ENCODE data around the gene METTL2B.
"Not testable (repeated sequence)": the region's sequence is repeated elsewhere in the genome, so short reads cannot be mapped to it uniquely, and the experiment has no call there.

The METTL2B gene

DNA sequence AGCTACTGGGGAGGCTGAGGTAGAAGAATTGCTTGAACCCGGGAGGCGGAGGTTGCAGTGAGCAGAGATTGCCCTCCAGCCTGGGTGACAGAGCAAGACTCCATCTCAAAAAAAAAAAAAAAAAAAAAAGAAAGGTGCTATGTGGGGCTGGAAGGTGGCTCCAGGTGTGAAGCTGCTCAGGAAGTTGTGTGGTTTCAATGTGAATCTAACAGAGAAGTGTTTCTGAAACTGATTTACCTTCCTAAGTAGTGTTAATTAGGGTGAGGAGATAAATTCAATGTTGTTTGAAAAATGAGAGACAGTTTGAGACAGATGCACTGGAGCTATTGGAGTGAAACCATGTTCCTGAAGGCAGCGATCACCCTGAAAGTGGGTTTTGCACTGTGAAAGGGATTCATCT lies 30.3 kb downstream of the METTL2B start:
- H3K4me3 ChIP-seq (ENCODE audit: low read depth in 1 of 2, low read length in 2 of 2); H3K27ac ChIP-seq (ENCODE audit: low read length); H3K36me3 ChIP-seq (ENCODE audit: control insufficient read depth in 1 of 2, insufficient read depth in 2 of 2, low read length in 2 of 2); H3K9me3 ChIP-seq (ENCODE audit: control insufficient read depth in 1 of 2, low read length in 2 of 2); H3K27me3 ChIP-seq (ENCODE audit: low read depth, low read length); H3K4me1 ChIP-seq (ENCODE audit: control insufficient read depth in 1 of 2, insufficient read depth in 2 of 2, low read length in 2 of 2): not testable (repeated sequence)

GRCh38 chr7:128507321-128507993 lies 30.9 kb downstream of the METTL2B start:
- not testable (repeated sequence) for H3K4me3 ChIP-seq (ENCODE audit: low read depth in 1 of 2, low read length in 2 of 2); H3K4me1 ChIP-seq (ENCODE audit: control insufficient read depth in 1 of 2, insufficient read depth in 2 of 2, low read length in 2 of 2); H3K27ac ChIP-seq (ENCODE audit: low read length); H3K27me3 ChIP-seq (ENCODE audit: low read depth, low read length); H3K9me3 ChIP-seq (ENCODE audit: control insufficient read depth in 1 of 2, low read length in 2 of 2); H3K36me3 ChIP-seq (ENCODE audit: control insufficient read depth in 1 of 2, insufficient read depth in 2 of 2, low read length in 2 of 2)

- H3K4me3 ChIP-seq (ENCODE audit: low read depth in 1 of 2, low read length in 2 of 2); H3K27me3 ChIP-seq (ENCODE audit: low read depth, low read length); H3K27ac ChIP-seq (ENCODE audit: low read length); H3K36me3 ChIP-seq (ENCODE audit: control insufficient read depth in 1 of 2, insufficient read depth in 2 of 2, low read length in 2 of 2); H3K9me3 ChIP-seq (ENCODE audit: control insufficient read depth in 1 of 2, low read length in 2 of 2); H3K4me1 ChIP-seq (ENCODE audit: control insufficient read depth in 1 of 2, insufficient read depth in 2 of 2, low read length in 2 of 2): not testable (repeated sequence)
Observed at GRCh38 chr7:128511692-128512091, 35.1 kb downstream of the METTL2B start.

GRCh38 chr7:128515232-128515631 lies 38.7 kb downstream of the METTL2B start:
- not testable (repeated sequence) for H3K4me3 ChIP-seq (ENCODE audit: low read depth in 1 of 2, low read length in 2 of 2); H3K9me3 ChIP-seq (ENCODE audit: control insufficient read depth in 1 of 2, low read length in 2 of 2); H3K27ac ChIP-seq (ENCODE audit: low read length); H3K4me1 ChIP-seq (ENCODE audit: control insufficient read depth in 1 of 2, insufficient read depth in 2 of 2, low read length in 2 of 2); H3K36me3 ChIP-seq (ENCODE audit: control insufficient read depth in 1 of 2, insufficient read depth in 2 of 2, low read length in 2 of 2); H3K27me3 ChIP-seq (ENCODE audit: low read depth, low read length)

- H3K36me3 ChIP-seq (ENCODE audit: control insufficient read depth in 1 of 2, insufficient read depth in 2 of 2, low read length in 2 of 2); H3K9me3 ChIP-seq (ENCODE audit: control insufficient read depth in 1 of 2, low read length in 2 of 2); H3K27ac ChIP-seq (ENCODE audit: low read length); H3K4me3 ChIP-seq (ENCODE audit: low read depth in 1 of 2, low read length in 2 of 2); H3K27me3 ChIP-seq (ENCODE audit: low read depth, low read length); H3K4me1 ChIP-seq (ENCODE audit: control insufficient read depth in 1 of 2, insufficient read depth in 2 of 2, low read length in 2 of 2): not testable (repeated sequence)
Observed at GRCh38 chr7:128517023-128517422, 40.5 kb downstream of the METTL2B start.

DNA sequence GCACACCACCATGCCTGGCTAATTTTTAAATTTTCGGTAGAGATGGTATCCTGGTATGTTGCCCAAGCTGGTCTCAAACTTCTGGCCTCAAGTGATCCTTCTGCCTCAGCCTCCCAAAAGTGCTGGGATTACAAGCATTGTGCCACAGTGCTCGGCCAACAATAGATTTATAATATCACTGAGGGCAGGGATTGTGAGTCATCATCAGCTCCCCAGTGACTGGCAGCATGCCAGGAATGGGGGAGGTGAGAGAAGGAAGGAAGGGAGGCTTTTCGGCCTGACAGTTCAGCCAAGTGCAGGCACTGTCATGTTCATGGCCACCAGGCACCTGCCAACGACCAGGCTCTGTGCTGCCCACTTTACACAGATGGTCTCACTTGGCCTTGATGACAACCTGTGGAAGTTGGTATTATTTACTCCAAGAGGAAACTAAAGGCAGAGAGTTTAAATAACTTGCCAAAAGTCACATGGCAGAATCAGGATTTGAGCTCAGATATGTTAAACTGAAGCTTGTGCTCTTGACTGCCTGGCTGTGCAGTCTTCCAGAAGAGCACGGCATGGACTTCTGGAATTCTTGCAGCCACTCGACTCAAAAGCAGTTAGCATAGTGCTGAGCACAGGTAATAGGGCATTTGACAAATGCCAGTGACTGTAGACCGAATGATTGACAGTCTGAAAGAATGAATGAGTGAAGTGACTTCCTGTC lies 46.8 kb downstream of the METTL2B start:
- H3K4me3 ChIP-seq (ENCODE audit: low read depth in 1 of 2, low read length in 2 of 2); H3K36me3 ChIP-seq (ENCODE audit: control insufficient read depth in 1 of 2, insufficient read depth in 2 of 2, low read length in 2 of 2): not testable (repeated sequence)
- peak overlapping the region; percentile 23 for H3K27ac ChIP-seq (ENCODE audit: low read length)

GRCh38 chr7:128523932-128524524 lies 47.5 kb downstream of the METTL2B start:
- H3K4me3 ChIP-seq (ENCODE audit: low read depth in 1 of 2, low read length in 2 of 2); H3K4me1 ChIP-seq (ENCODE audit: control insufficient read depth in 1 of 2, insufficient read depth in 2 of 2, low read length in 2 of 2); H3K9me3 ChIP-seq (ENCODE audit: control insufficient read depth in 1 of 2, low read length in 2 of 2); H3K27ac ChIP-seq (ENCODE audit: low read length); H3K36me3 ChIP-seq (ENCODE audit: control insufficient read depth in 1 of 2, insufficient read depth in 2 of 2, low read length in 2 of 2); H3K27me3 ChIP-seq (ENCODE audit: low read depth, low read length): not testable (repeated sequence)

More for the DNA sequence above, 46.8 kb downstream of the METTL2B start:
- H3K9me3 ChIP-seq (ENCODE audit: control insufficient read depth in 1 of 2, low read length in 2 of 2); H3K27me3 ChIP-seq (ENCODE audit: low read depth, low read length); H3K4me1 ChIP-seq (ENCODE audit: control insufficient read depth in 1 of 2, insufficient read depth in 2 of 2, low read length in 2 of 2): not testable (repeated sequence)

DNA sequence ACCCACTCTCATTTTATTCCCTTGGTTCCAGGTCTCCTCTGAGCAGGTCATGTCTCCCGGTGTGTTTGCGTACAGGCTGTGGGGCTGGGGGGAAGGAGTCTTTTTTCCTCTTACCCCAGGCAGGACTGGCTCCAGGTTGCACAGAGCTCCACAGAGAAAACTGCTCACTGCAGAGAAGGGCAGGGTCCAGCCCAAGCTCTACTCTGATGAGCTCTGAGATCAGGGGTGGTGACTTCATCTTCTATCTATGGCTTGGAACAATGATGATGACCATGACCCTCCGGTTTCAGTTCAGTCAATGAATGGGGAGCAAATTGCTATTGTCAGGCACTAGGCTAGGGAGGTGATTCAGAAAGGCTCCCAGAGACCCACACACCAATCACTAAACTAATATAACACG lies 49.0 kb downstream of the METTL2B start:
- H3K27me3 ChIP-seq (ENCODE audit: low read depth, low read length); H3K27ac ChIP-seq (ENCODE audit: low read length); H3K36me3 ChIP-seq (ENCODE audit: control insufficient read depth in 1 of 2, insufficient read depth in 2 of 2, low read length in 2 of 2); H3K4me3 ChIP-seq (ENCODE audit: low read depth in 1 of 2, low read length in 2 of 2); H3K9me3 ChIP-seq (ENCODE audit: control insufficient read depth in 1 of 2, low read length in 2 of 2): not testable (repeated sequence)
- H3K4me1 ChIP-seq (ENCODE audit: control insufficient read depth in 1 of 2, insufficient read depth in 2 of 2, low read length in 2 of 2): peaks cover 0 to 13% of the 10 kb centered on the region in 2 donors

DNA sequence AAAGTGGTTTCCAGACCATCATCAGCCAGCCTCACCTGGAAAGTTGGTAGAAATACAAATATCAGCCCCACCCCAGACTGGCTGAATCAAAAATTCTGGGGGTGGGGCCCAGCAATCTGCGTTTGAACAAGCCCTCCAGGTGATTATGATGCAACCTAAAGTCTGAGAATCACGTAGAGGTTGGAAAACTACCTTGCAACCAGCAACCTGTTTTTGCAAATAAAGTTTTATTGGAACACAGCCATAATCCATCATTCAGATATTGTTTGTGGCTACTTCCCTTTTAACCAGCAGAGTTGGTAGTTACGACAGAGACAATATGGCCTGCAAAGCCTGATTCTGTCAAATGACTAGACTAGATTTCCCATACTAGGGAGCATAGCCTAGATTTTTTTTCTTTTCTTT lies 49.5 kb downstream of the METTL2B start:
- H3K27me3 ChIP-seq (ENCODE audit: low read depth, low read length); H3K27ac ChIP-seq (ENCODE audit: low read length); H3K36me3 ChIP-seq (ENCODE audit: control insufficient read depth in 1 of 2, insufficient read depth in 2 of 2, low read length in 2 of 2); H3K9me3 ChIP-seq (ENCODE audit: control insufficient read depth in 1 of 2, low read length in 2 of 2); H3K4me3 ChIP-seq (ENCODE audit: low read depth in 1 of 2, low read length in 2 of 2): not testable (repeated sequence)
- peaks cover 0 to 13% of the 10 kb centered on the region in 2 donors for H3K4me1 ChIP-seq (ENCODE audit: control insufficient read depth in 1 of 2, insufficient read depth in 2 of 2, low read length in 2 of 2)

- H3K27me3 ChIP-seq (ENCODE audit: low read depth, low read length); H3K4me3 ChIP-seq (ENCODE audit: low read depth in 1 of 2, low read length in 2 of 2); H3K27ac ChIP-seq (ENCODE audit: low read length); H3K36me3 ChIP-seq (ENCODE audit: control insufficient read depth in 1 of 2, insufficient read depth in 2 of 2, low read length in 2 of 2); H3K9me3 ChIP-seq (ENCODE audit: control insufficient read depth in 1 of 2, low read length in 2 of 2): not testable (repeated sequence)
- H3K4me1 ChIP-seq (ENCODE audit: control insufficient read depth in 1 of 2, insufficient read depth in 2 of 2, low read length in 2 of 2): peaks cover 0 to 17% of the 10 kb centered on the region in 2 donors
Observed at GRCh38 chr7:128529191-128529590, 52.6 kb downstream of the METTL2B start.

DNA sequence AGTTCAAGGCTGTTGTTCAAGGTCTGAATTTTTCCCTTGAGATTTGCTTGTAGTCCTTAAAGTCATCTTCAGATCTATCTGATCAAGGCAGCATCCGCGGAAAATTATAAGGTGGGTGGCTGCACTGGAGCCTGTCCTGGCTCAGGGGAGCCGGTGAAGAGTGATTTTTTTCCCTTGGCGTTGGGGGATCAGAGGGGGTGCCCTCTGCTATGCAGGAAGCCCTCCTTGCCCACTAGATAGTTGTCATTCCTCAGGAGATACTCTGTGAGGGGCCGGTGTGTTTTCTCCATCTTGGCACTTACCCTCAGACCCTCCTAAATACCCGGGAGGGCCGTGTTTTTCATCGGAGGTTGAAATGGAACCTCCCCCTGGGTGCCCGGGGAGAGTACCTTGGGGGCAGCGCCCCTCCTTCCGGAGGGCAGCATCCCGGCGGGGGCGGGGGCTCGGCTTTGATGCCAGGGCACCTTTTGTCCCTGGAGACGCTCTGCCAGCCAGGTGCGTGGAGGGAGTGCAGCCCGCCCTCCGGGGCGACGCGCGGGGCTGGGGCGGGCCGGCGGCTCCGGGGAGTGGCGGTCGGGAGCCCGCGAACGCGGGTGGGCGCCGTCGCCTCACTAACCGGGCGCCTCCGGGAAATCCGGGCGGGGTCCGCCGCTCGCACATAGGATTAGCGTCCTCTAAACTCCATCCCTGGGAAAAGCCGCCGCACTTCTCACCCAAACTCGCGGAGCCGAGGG lies 53.7 kb downstream of the METTL2B start:
- H3K36me3 ChIP-seq (ENCODE audit: control insufficient read depth in 1 of 2, insufficient read depth in 2 of 2, low read length in 2 of 2); H3K9me3 ChIP-seq (ENCODE audit: control insufficient read depth in 1 of 2, low read length in 2 of 2); H3K27me3 ChIP-seq (ENCODE audit: low read depth, low read length); H3K27ac ChIP-seq (ENCODE audit: low read length): not testable (repeated sequence)
- H3K4me1 ChIP-seq (ENCODE audit: control insufficient read depth in 1 of 2, insufficient read depth in 2 of 2, low read length in 2 of 2): peaks cover 0 to 26% of the 10 kb centered on the region in 2 donors
- peak overlapping the region; percentile 26 to 63 for H3K4me3 ChIP-seq (ENCODE audit: low read depth in 1 of 2, low read length in 2 of 2)

All from muscle layer of duodenum (tissue), 2 donors.